HG02943 (cell line): ENCODE measurements around the gene CPNE2.
"Not testable (repeated sequence)": the region's sequence is repeated elsewhere in the genome, so short reads cannot be mapped to it uniquely, and the experiment has no call there.

Experiments
- ATAC-seq: cut with Tn5 transposase; IDR thresholded peaks from one replicate; pipeline ENCODE4 v1.9.1; 2021; ENCODE audit warnings: mild to moderate bottlenecking, low read depth, moderate library complexity; ENCODE audit not compliant: unreplicated experiment

The CPNE2 gene

GRCh38 chr16:57091975-57092785, at the start of gene CPNE2:
Gene CPNE2 (plus strand): TSS chr16:57092583. CDS start chr16:57110743, 18,160 bp downstream.
- ATAC-seq: no peak

- ATAC-seq: no peak
These were observed 49.1 kb upstream of the CPNE2 start for GRCh38 chr16:57043248-57043647.

GRCh38 chr16:57044931-57045693, 47.3 kb upstream of the CPNE2 start:
- no peak for ATAC-seq

GRCh38 chr16:57045694-57046381, 46.5 kb upstream of the CPNE2 start:
- no peak for ATAC-seq

- no peak for ATAC-seq
These were observed 44.3 kb upstream of the CPNE2 start for GRCh38 chr16:57048095-57048494.

GRCh38 chr16:57049678-57050077, 42.7 kb upstream of the CPNE2 start:
- no peak for ATAC-seq

GRCh38 chr16:57051696-57052228, 40.6 kb upstream of the CPNE2 start:
- no peak for ATAC-seq

GRCh38 chr16:57053206-57053605, 39.2 kb upstream of the CPNE2 start:
- no peak for ATAC-seq

GRCh38 chr16:57054338-57054737, 38.0 kb upstream of the CPNE2 start:
- ATAC-seq: no peak

- no peak for ATAC-seq
These were observed 37.6 kb upstream of the CPNE2 start for GRCh38 chr16:57054771-57055170.

GRCh38 chr16:57055671-57056070, 36.7 kb upstream of the CPNE2 start:
- ATAC-seq: no peak

- ATAC-seq: no peak
These were observed 34.0 kb upstream of the CPNE2 start for GRCh38 chr16:57058291-57058861.

GRCh38 chr16:57060323-57061083, 31.9 kb upstream of the CPNE2 start:
- ATAC-seq: no peak

- ATAC-seq: no peak
These were observed 31.1 kb upstream of the CPNE2 start for GRCh38 chr16:57061084-57061905.

GRCh38 chr16:57062329-57062728, 30.1 kb upstream of the CPNE2 start:
- ATAC-seq: no peak

GRCh38 chr16:57063189-57063588, 29.2 kb upstream of the CPNE2 start:
- not testable (repeated sequence) for ATAC-seq

- no peak for ATAC-seq
These were observed 27.4 kb upstream of the CPNE2 start for GRCh38 chr16:57064995-57065394.

- ATAC-seq: no peak
These were observed 25.8 kb upstream of the CPNE2 start for GRCh38 chr16:57066625-57067024.

- ATAC-seq: no peak
These were observed 25.0 kb upstream of the CPNE2 start for GRCh38 chr16:57067347-57067746.
